HL-60 (cell line): ENCODE measurements around the gene FRA10AC1.

Source experiments
- REST ChIP-seq: IDR thresholded peaks from 2 replicates; pipeline ENCODE4 v1.6.1; 2012; ENCODE audit warnings: low read depth; ENCODE audit not compliant: insufficient replicate concordance
- TF ChIP-seq, protein P1 (sequence below): IDR thresholded peaks from one replicate; pipeline ENCODE4 v1.5.1; 2011; ENCODE audit warnings: low read length, control low read depth, inconsistent platforms; ENCODE audit not compliant: insufficient read depth

DNA sequence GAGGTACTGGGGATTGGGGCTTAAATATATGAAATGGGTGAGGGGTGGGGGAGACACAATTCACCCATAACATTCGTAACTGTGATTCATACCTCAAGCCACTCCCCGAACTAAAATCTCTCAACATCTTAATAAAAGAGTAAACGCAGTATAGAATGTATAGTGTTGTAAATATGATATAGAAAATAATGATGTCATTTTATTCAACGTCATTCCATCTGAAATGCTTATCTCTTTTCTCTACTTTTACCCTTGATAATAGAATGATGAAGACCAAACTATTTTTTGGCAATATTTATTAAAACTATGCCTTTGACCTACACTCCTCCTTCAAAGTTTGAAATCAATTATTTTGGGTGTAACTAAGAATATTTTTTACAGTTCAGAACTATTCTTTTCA, 36.4 kb downstream of the FRA10AC1 start:
- TF ChIP-seq REST = no peak
- TF ChIP-seq, protein P1, sequence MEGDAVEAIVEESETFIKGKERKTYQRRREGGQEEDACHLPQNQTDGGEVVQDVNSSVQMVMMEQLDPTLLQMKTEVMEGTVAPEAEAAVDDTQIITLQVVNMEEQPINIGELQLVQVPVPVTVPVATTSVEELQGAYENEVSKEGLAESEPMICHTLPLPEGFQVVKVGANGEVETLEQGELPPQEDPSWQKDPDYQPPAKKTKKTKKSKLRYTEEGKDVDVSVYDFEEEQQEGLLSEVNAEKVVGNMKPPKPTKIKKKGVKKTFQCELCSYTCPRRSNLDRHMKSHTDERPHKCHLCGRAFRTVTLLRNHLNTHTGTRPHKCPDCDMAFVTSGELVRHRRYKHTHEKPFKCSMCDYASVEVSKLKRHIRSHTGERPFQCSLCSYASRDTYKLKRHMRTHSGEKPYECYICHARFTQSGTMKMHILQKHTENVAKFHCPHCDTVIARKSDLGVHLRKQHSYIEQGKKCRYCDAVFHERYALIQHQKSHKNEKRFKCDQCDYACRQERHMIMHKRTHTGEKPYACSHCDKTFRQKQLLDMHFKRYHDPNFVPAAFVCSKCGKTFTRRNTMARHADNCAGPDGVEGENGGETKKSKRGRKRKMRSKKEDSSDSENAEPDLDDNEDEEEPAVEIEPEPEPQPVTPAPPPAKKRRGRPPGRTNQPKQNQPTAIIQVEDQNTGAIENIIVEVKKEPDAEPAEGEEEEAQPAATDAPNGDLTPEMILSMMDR = no peak
